Ectodermal cell (in vitro differentiated cells): ENCODE measurements around the gene AASDH.
"Not testable (repeated sequence)": the region's sequence is repeated elsewhere in the genome, so short reads cannot be mapped to it uniquely, and the experiment has no call there.

ENCODE experiments used
- H3K27ac ChIP-seq: 2 replicates; pipeline ENCODE4 v1.7.0; 2013; ENCODE audit warnings: mild to moderate bottlenecking, low read depth, low read length; ENCODE audit not compliant: insufficient read depth, poor library complexity, severe bottlenecking
- H3K27me3 ChIP-seq: 2 replicates; pipeline ENCODE4 v1.7.0; 2013; ENCODE audit warnings: mild to moderate bottlenecking, low read length; ENCODE audit not compliant: insufficient read depth, control insufficient read depth, poor library complexity, severe bottlenecking
- H3K36me3 ChIP-seq: one replicate; pipeline ENCODE4 v1.7.0; 2013; ENCODE audit warnings: low read length; ENCODE audit not compliant: control insufficient read depth, insufficient read depth
- H3K4me1 ChIP-seq: one replicate; pipeline ENCODE4 v1.7.0; 2013; ENCODE audit warnings: low read length; ENCODE audit not compliant: control insufficient read depth, insufficient read depth
- H3K4me3 ChIP-seq: 2 replicates; pipeline ENCODE4 v1.7.0; 2013; ENCODE audit warnings: low read depth, low read length, control low read depth; ENCODE audit not compliant: insufficient read depth
- H3K9me3 ChIP-seq: 2 replicates; pipeline ENCODE4 v1.7.0; 2013; ENCODE audit warnings: mild to moderate bottlenecking, low read length, moderate library complexity; ENCODE audit not compliant: control insufficient read depth
- WGBS, 2 experiments: methylation state at CpG; one replicate each; pipeline ENCODE4 v1.1.7; 2013; ENCODE audit warnings: missing lambda C conversion rate in 2 of 2; 5-methylcytosine and 5-hydroxymethylcytosine counted together

Gene AASDH

GRCh38 chr4:56391270-56391669, 4.0 kb upstream of the AASDH start:
- Histone ChIP-seq H3K27ac (no peak overlapping the region), H3K4me3 (no peak overlapping the region), H3K27me3 (no peaks in the 10 kb centered on the region), H3K36me3 (peaks cover 3% of the 10 kb centered on the region), H3K4me1 (peaks cover 12% of the 10 kb centered on the region), H3K9me3 (no peaks in the 10 kb centered on the region)
- WGBS, 2 experiments = 97 to 99% methylated on average over 7 to 8 of the region's 8 CpGs

GRCh38 chr4:56389558-56389957, 2.3 kb upstream of the AASDH start:
- no peaks in the 10 kb centered on the region for H3K36me3 ChIP-seq
- H3K4me1 ChIP-seq = peaks cover 12% of the 10 kb centered on the region
- no peaks in the 10 kb centered on the region for H3K9me3 ChIP-seq
- no peaks in the 10 kb centered on the region for H3K27me3 ChIP-seq
- no peak overlapping the region for H3K27ac ChIP-seq
- no peak overlapping the region for H3K4me3 ChIP-seq
- WGBS, 2 experiments = 80 to 82% methylated on average over 1 of the region's 1 CpG

GRCh38 chr4:56388306-56388705, 1.0 kb upstream of the AASDH start:
- 46 to 51% methylated on average over 6 of the region's 6 CpGs for WGBS, 2 experiments
- H3K36me3 ChIP-seq = no peaks in the 10 kb centered on the region
- no peak overlapping the region for H3K27ac ChIP-seq
- peaks cover 12% of the 10 kb centered on the region for H3K4me1 ChIP-seq
- H3K4me3 ChIP-seq = peak overlapping the region; percentile 83
- no peaks in the 10 kb centered on the region for H3K9me3 ChIP-seq
- no peaks in the 10 kb centered on the region for H3K27me3 ChIP-seq

GRCh38 chr4:56386091-56386490, 1.2 kb downstream of the AASDH start:
- Histone ChIP-seq H3K9me3 (no peaks in the 10 kb centered on the region), H3K4me1 (peaks cover 12% of the 10 kb centered on the region), H3K4me3 (no peak overlapping the region), H3K36me3 (no peaks in the 10 kb centered on the region), H3K27ac (no peak overlapping the region), H3K27me3 (no peaks in the 10 kb centered on the region)
- WGBS, 2 experiments = 93 to 100% methylated on average over 4 of the region's 4 CpGs

GRCh38 chr4:56375458-56375857, 11.8 kb downstream of the AASDH start:
- H3K36me3 ChIP-seq = no peaks in the 10 kb centered on the region
- no peaks in the 10 kb centered on the region for H3K27me3 ChIP-seq
- no peak overlapping the region for H3K27ac ChIP-seq
- no peaks in the 10 kb centered on the region for H3K9me3 ChIP-seq
- H3K4me1 ChIP-seq = no peaks in the 10 kb centered on the region
- WGBS, 2 experiments = 95% methylated on average over 2 of the region's 2 CpGs
- H3K4me3 ChIP-seq = no peak overlapping the region

- Histone ChIP-seq H3K4me3 (no peak overlapping the region), H3K9me3 (no peaks in the 10 kb centered on the region), H3K27ac (no peak overlapping the region), H3K27me3 (no peaks in the 10 kb centered on the region), H3K36me3 (no peaks in the 10 kb centered on the region), H3K4me1 (no peaks in the 10 kb centered on the region)
- WGBS, 2 experiments = 79 to 86% methylated on average over 1 of the region's 1 CpG
Observed at GRCh38 chr4:56374956-56375355, 12.3 kb downstream of the AASDH start.

- peaks cover 5% of the 10 kb centered on the region for H3K36me3 ChIP-seq
- no peaks in the 10 kb centered on the region for H3K4me1 ChIP-seq
- no peak overlapping the region for H3K27ac ChIP-seq
- H3K9me3 ChIP-seq = no peaks in the 10 kb centered on the region
- H3K27me3 ChIP-seq = no peaks in the 10 kb centered on the region
- 95 to 100% methylated on average over 1 of the region's 1 CpG for WGBS, 2 experiments
- no peak overlapping the region for H3K4me3 ChIP-seq
Observed at GRCh38 chr4:56372774-56373173, 14.5 kb downstream of the AASDH start.

- H3K36me3 ChIP-seq = peaks cover 5% of the 10 kb centered on the region
- H3K4me1 ChIP-seq = no peaks in the 10 kb centered on the region
- H3K27me3 ChIP-seq = no peaks in the 10 kb centered on the region
- H3K27ac ChIP-seq = no peak overlapping the region
- H3K4me3 ChIP-seq = no peak overlapping the region
- WGBS, 2 experiments = 89 to 91% methylated on average over 8 of the region's 8 CpGs
- no peaks in the 10 kb centered on the region for H3K9me3 ChIP-seq
Observed at GRCh38 chr4:56371426-56372220, 15.7 kb downstream of the AASDH start.

GRCh38 chr4:56370377-56370776, 16.9 kb downstream of the AASDH start:
- H3K27ac ChIP-seq = no peak overlapping the region
- no peaks in the 10 kb centered on the region for H3K9me3 ChIP-seq
- no peaks in the 10 kb centered on the region for H3K27me3 ChIP-seq
- WGBS, 2 experiments = 93 to 94% methylated on average over 3 of the region's 3 CpGs
- H3K4me1 ChIP-seq = no peaks in the 10 kb centered on the region
- H3K4me3 ChIP-seq = no peak overlapping the region
- peaks cover 5% of the 10 kb centered on the region for H3K36me3 ChIP-seq

- H3K4me1 ChIP-seq = not testable (repeated sequence)
Observed at GRCh38 chr4:56362981-56363380, 24.3 kb downstream of the AASDH start.

More at GRCh38 chr4:56362981-56363380, 24.3 kb downstream of the AASDH start:
- H3K36me3 ChIP-seq, H3K27ac ChIP-seq, H3K4me3 ChIP-seq, H3K27me3 ChIP-seq, H3K9me3 ChIP-seq: not testable (repeated sequence)
- 94 to 95% methylated on average over 12 of the region's 12 CpGs for WGBS, 2 experiments
